AG04449 (cell line): ENCODE measurements around the gene SRMS.

Experiments used
- CTCF ChIA-PET: fragments of 350-600 bp; formaldehyde crosslinking; extraction: SDS; loops from one replicate; lab custom pipeline; 2021; ENCODE audit warnings: antibody characterized with exemption; lab: Yijun Ruan, JAX
- POLR2A ChIA-PET: fragments of 400-600, 350-600 bp; formaldehyde crosslinking; extraction: SDS; loops from one replicate; lab custom pipeline; 2020; ENCODE audit warnings: antibody characterized with exemption, inconsistent platforms; lab: Yijun Ruan, JAX
- DNase-seq: peaks from one replicate; pipeline ENCODE4 v3.0.0-alpha.2; 2010; ENCODE audit warnings: low read depth, low spot score
- H3K4me3 ChIP-seq: 2 replicates; pipeline ENCODE4 v1.5.1; 2011; ENCODE audit warnings: low read depth, mild to moderate bottlenecking, control low read depth, low read length
- CTCF ChIP-seq: IDR thresholded peaks from one replicate; pipeline ENCODE4 v1.5.1; 2011; ENCODE audit warnings: mild to moderate bottlenecking, moderate library complexity, low read length, control low read depth, inconsistent platforms; ENCODE audit not compliant: insufficient read depth; ENCODE audit errors: missing control alignments

The SRMS gene

GRCh38 chr20:63548542-63548941 lies 993 bp upstream of the SRMS start:
- ChIA-PET POLR2A (no interaction called here), CTCF (interaction anchor here (1.2 kb wide), 1 partner anchor 10 kb away, joined by 3 read pairs; no protein-coding TSS in a partner anchor)
- TF ChIP-seq CTCF, result no peak
- no peak overlapping the region for H3K4me3 ChIP-seq
- no peak for DNase-seq

DNA sequence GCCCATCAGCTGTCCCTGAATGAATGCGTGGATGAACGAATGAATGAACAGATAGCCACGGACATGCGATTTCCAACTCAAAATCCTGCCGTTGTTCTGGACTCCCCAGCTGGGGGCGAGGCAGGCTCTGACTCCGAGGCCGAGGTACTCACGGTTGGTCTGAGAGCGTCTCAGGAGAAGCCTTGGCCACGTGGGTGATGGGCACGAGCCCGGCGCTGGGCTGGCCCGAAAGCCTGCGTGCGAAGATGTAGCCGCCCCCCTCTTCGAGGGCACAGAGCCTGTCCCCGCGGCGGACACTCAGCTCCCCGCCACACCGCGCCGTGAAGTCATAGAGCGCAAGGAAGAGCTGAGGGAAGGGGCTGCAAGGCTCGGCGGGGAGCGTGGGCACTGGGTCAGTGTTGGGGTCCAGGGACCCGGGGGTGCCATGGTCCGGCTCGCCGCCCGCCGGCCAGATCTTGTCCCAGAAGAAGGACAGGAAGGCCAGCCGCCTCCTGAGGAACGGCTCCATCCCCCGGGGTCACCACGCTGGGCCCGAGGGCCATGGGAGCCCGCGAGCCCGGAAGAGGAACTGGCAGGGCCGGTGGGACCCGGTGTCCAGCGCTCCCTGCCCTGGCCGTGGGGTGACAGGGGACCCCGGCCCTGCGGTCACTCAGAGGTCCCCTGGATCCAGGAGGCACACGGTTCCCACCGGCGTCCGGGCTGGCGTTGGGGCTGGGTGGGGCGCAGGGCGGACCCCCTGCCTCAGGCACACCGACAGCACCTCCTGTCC lies 409 bp downstream of the SRMS start:
- DNase-seq, result no peak
- TF ChIP-seq CTCF, result no peak
- ChIA-PET POLR2A (no interaction called here), CTCF (interaction anchor here (1.2 to 1.9 kb wide), 2 partner anchors 9 kb away, joined by 3 to 8 read pairs; partner anchors contain the start of gene PTK6)
- H3K4me3 ChIP-seq, result no peak overlapping the region

GRCh38 chr20:63546256-63546955 lies 1.1 kb downstream of the SRMS start:
- POLR2A ChIA-PET, result no interaction called here
- DNase-seq, result no peak
- TF ChIP-seq CTCF, result no peak
- CTCF ChIA-PET, result interaction anchor here (1.9 kb wide), 1 partner anchor 9 kb away, joined by 8 read pairs; the partner anchor contains the start of gene PTK6
- no peak overlapping the region for H3K4me3 ChIP-seq

- H3K4me3 ChIP-seq, result no peak overlapping the region
- ChIA-PET CTCF (interaction anchor here (1.9 kb wide), 1 partner anchor 8 kb away, joined by 8 read pairs; the partner anchor contains the start of gene PTK6), POLR2A (no interaction called here)
- no peak for TF ChIP-seq CTCF
- DNase-seq, result no peak
Measured at GRCh38 chr20:63545814-63546213, 1.7 kb downstream of the SRMS start.

DNA sequence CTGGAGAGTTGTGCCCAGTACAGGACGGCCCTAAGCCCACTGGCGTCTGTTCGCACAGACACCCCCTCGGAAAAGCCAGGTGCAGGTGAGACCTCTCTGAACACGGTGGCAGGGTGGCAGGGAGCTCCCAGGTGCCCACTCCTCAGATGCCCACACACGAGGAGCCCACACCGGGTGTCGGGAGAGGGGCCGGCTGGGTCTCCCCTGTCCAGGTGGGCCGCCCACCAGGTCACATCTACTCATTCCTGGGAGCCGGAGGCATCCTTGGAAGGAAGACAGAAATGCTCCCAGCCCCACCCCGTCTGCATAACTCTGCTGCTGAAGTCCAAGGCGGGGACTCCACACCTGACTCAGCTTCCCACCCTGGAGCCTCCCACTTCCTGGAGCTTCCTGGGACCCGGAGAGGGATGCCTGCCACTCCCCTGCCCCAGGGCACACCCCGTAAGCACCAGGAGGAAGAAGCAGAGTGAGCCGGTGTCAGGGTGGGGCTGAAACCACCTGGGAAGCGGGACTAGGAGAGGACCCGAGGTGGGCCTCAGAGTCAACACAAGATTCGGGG lies 2.5 kb downstream of the SRMS start:
- no peak overlapping the region for H3K4me3 ChIP-seq
- ChIA-PET POLR2A (no interaction called here), CTCF (interaction anchor here (1.2 kb wide), 1 partner anchor 230 kb away, joined by 3 read pairs; no protein-coding TSS in a partner anchor)
- DNase-seq, result no peak
- no peak for TF ChIP-seq CTCF
